PC-3 (cell line): Measurements from ENCODE around the gene TREH.
"Not testable (repeated sequence)": the region's sequence is repeated elsewhere in the genome, so short reads cannot be mapped to it uniquely, and the experiment has no call there.

Source experiments
- CTCF ChIP-seq: fragments of 300-600 bp; sonication (generic); conservative IDR thresholded peaks from 2 replicates; pipeline ENCODE4 v1.5.1; 2017; ENCODE audit warnings: antibody characterized with exemption, low read depth, mild to moderate bottlenecking, low read length
- EZH2 ChIP-seq: fragments of 300-600 bp; sonication (generic); IDR thresholded peaks from one replicate; pipeline ENCODE4 v1.6.1; 2017; ENCODE audit warnings: antibody characterized with exemption, mild to moderate bottlenecking, low read length; ENCODE audit not compliant: unreplicated experiment
- EZH2phosphoT487 ChIP-seq: fragments of 300-600 bp; sonication (generic); IDR thresholded peaks from 2 replicates; pipeline ENCODE4 v1.6.1; 2018; ENCODE audit warnings: mild to moderate bottlenecking, antibody characterized with exemption, low read length, borderline replicate concordance

GRCh38 chr11:118728112-118728511 is 48.7 kb upstream of the TREH start:
- 0 out of 2 replicates have a peak, but pooled peaks have one; percentile 25 for TF ChIP-seq CTCF
- not testable (repeated sequence) for TF ChIP-seq EZH2, EZH2phosphoT487
